Neural crest cell (in vitro differentiated cells): ENCODE measurements around the gene LYPLAL1. TPM values are rescaled to one million over a fixed set of nuclear protein-coding genes. Genes with fewer than 3 reads are reported as not detected.

Source experiments
- DNase-seq: peaks from one replicate; pipeline ENCODE4 v3.0.0; 2021; ENCODE audit warnings: low read depth, mixed read lengths, low spot score
- H3K27ac Mint-ChIP-seq: one replicate; pipeline ENCODE4 v1.8.0; 2021; ENCODE audit warnings: mild to moderate bottlenecking, mixed read lengths; ENCODE audit not compliant: unreplicated experiment
- H3K27me3 Mint-ChIP-seq: 2 replicates; pipeline ENCODE4 v1.8.0; 2021; ENCODE audit warnings: low read depth, mild to moderate bottlenecking, mixed read lengths
- H3K36me3 Mint-ChIP-seq: 2 replicates; pipeline ENCODE4 v1.8.0; 2021; ENCODE audit warnings: low read depth, mild to moderate bottlenecking, mixed read lengths
- H3K4me1 Mint-ChIP-seq: 2 replicates; pipeline ENCODE4 v1.8.0; 2021; ENCODE audit warnings: mixed read lengths
- H3K4me3 Mint-ChIP-seq: one replicate; pipeline ENCODE4 v1.8.0; 2021; ENCODE audit warnings: mild to moderate bottlenecking, mixed read lengths
- H3K9me3 Mint-ChIP-seq: 2 replicates; pipeline ENCODE4 v1.8.0; 2021; ENCODE audit warnings: mixed read lengths
- CTCF ChIP-seq: fragments of 200-600 bp; sonication (generic); conservative IDR thresholded peaks from 2 replicates; pipeline ENCODE4 v1.5.0; 2021; ENCODE audit warnings: antibody characterized with exemption, mild to moderate bottlenecking
- total RNA-seq: library from RNA; stranded (reverse); gene quantifications from 2 replicates; pipeline ENCODE4 v1.2.1, GENCODE V29; 2021

The LYPLAL1 gene
- total RNA-seq, 1 donor from 2014 or later: 21.1 TPM

GRCh38 chr1:219151467-219151866 lies 22.2 kb upstream of the LYPLAL1 start:
- Mint-ChIP-seq H3K4me1 (no peaks in the 10 kb centered on the region), H3K9me3 (no peaks in the 10 kb centered on the region), H3K27ac (no peak overlapping the region), H3K36me3 (no peaks in the 10 kb centered on the region), H3K4me3 (no peak overlapping the region), H3K27me3 (no peaks in the 10 kb centered on the region)
- TF ChIP-seq CTCF: no peak
- no peak for DNase-seq

GRCh38 chr1:219152751-219153150 lies 20.9 kb upstream of the LYPLAL1 start:
- Mint-ChIP-seq H3K4me3 (no peak overlapping the region), H3K9me3 (no peaks in the 10 kb centered on the region), H3K27me3 (no peaks in the 10 kb centered on the region), H3K4me1 (no peaks in the 10 kb centered on the region), H3K36me3 (no peaks in the 10 kb centered on the region), H3K27ac (no peak overlapping the region)
- no peak for DNase-seq
- TF ChIP-seq CTCF: no peak

- no peaks in the 10 kb centered on the region for H3K36me3 Mint-ChIP-seq
- H3K9me3 Mint-ChIP-seq: no peaks in the 10 kb centered on the region
- no peak overlapping the region for H3K27ac Mint-ChIP-seq
- no peak overlapping the region for H3K4me3 Mint-ChIP-seq
- H3K27me3 Mint-ChIP-seq: no peaks in the 10 kb centered on the region
- no peak for TF ChIP-seq CTCF
- H3K4me1 Mint-ChIP-seq: no peaks in the 10 kb centered on the region
- no peak for DNase-seq
Measured at GRCh38 chr1:219153723-219154122, 20.0 kb upstream of the LYPLAL1 start.

- no peak overlapping the region for H3K27ac Mint-ChIP-seq
- H3K4me1 Mint-ChIP-seq: no peaks in the 10 kb centered on the region
- H3K4me3 Mint-ChIP-seq: no peak overlapping the region
- DNase-seq: no peak
- H3K27me3 Mint-ChIP-seq: no peaks in the 10 kb centered on the region
- no peaks in the 10 kb centered on the region for H3K36me3 Mint-ChIP-seq
- H3K9me3 Mint-ChIP-seq: no peaks in the 10 kb centered on the region
- TF ChIP-seq CTCF: no peak
Measured at GRCh38 chr1:219155135-219155534, 18.5 kb upstream of the LYPLAL1 start.

- TF ChIP-seq CTCF: no peak
- H3K4me3 Mint-ChIP-seq: no peak overlapping the region
- H3K27ac Mint-ChIP-seq: no peak overlapping the region
- no peaks in the 10 kb centered on the region for H3K36me3 Mint-ChIP-seq
- DNase-seq: no peak
- H3K27me3 Mint-ChIP-seq: no peaks in the 10 kb centered on the region
- no peaks in the 10 kb centered on the region for H3K4me1 Mint-ChIP-seq
- H3K9me3 Mint-ChIP-seq: no peaks in the 10 kb centered on the region
Measured at GRCh38 chr1:219159946-219160645, 13.6 kb upstream of the LYPLAL1 start.
